Stimulated activated CD4-positive, alpha-beta T cell treated with anti-CD3 and anti-CD28 coated beads, Interleukin-4, amount 100 ng/mL, for 24 hours (primary cell): ENCODE data around the gene ATP1B2.
"Not testable (repeated sequence)": the region's sequence is repeated elsewhere in the genome, so short reads cannot be mapped to it uniquely, and the experiment has no call there.

Source experiments
- DNase-seq: peaks from one replicate; pipeline ENCODE4 v3.0.0-alpha.2; 2020

Gene ATP1B2

GRCh38 chr17:7636163-7636562, 14.6 kb upstream of the ATP1B2 start:
- DNase-seq, result no peak

- DNase-seq, result no peak
These were observed 9.9 kb upstream of the ATP1B2 start for GRCh38 chr17:7640783-7641182.

- not testable (repeated sequence) for DNase-seq
These were observed 9.1 kb upstream of the ATP1B2 start for GRCh38 chr17:7641635-7642034.

GRCh38 chr17:7644775-7645174, 6.0 kb upstream of the ATP1B2 start:
- no peak for DNase-seq

- no peak for DNase-seq
These were observed 4.3 kb upstream of the ATP1B2 start for GRCh38 chr17:7646457-7646856.

- no peak for DNase-seq
These were observed 3.7 kb upstream of the ATP1B2 start for GRCh38 chr17:7647018-7647417.

GRCh38 chr17:7651097-7651664, 455 bp downstream of the ATP1B2 start:
- no peak for DNase-seq

- DNase-seq, result no peak
These were observed 1.1 kb downstream of the ATP1B2 start for GRCh38 chr17:7651665-7652387.

- DNase-seq, result no peak
These were observed 1.9 kb downstream of the ATP1B2 start for GRCh38 chr17:7652388-7653356.

- DNase-seq, result no peak
These were observed 4.3 kb downstream of the ATP1B2 start for GRCh38 chr17:7654832-7655540.

GRCh38 chr17:7655541-7655840, 4.8 kb downstream of the ATP1B2 start:
- no peak for DNase-seq

- DNase-seq, result no peak
These were observed 6.4 kb downstream of the ATP1B2 start for GRCh38 chr17:7656958-7657609.

- DNase-seq, result no peak
These were observed 17.1 kb downstream of the ATP1B2 start for GRCh38 chr17:7667656-7668406.

- no peak for DNase-seq
These were observed 17.8 kb downstream of the ATP1B2 start for GRCh38 chr17:7668482-7668881.

GRCh38 chr17:7673239-7673638, 22.5 kb downstream of the ATP1B2 start:
- DNase-seq, result peak; percentile 51

- DNase-seq, result no peak
These were observed 24.2 kb downstream of the ATP1B2 start for GRCh38 chr17:7674934-7675333.

- DNase-seq, result no peak
These were observed 25.8 kb downstream of the ATP1B2 start for GRCh38 chr17:7676533-7676932.

GRCh38 chr17:7677388-7678067, 26.8 kb downstream of the ATP1B2 start:
- no peak for DNase-seq

- DNase-seq, result no peak
These were observed 34.3 kb downstream of the ATP1B2 start for GRCh38 chr17:7684851-7685532.

- DNase-seq, result peak; percentile 91
These were observed 35.0 kb downstream of the ATP1B2 start for GRCh38 chr17:7685533-7686221.
